SK-N-SH (cell line): ENCODE results near the gene FBXO33.

Experiments
- CTCF ChIP-seq: fragments of 200-600 bp; sonication (generic); IDR thresholded peaks from 2 replicates; pipeline ENCODE4 v1.6.1; 2017; ENCODE audit warnings: antibody characterized with exemption, mild to moderate bottlenecking, moderate library complexity
- ELF1 ChIP-seq: IDR thresholded peaks from 2 replicates; pipeline ENCODE4 v1.4.0; 2012
- GATA2 ChIP-seq: sonication (generic); formaldehyde crosslinking; IDR thresholded peaks from 2 replicates; pipeline ENCODE4 v1.5.0; 2020; ENCODE audit warnings: mild to moderate bottlenecking, missing genetic modification reagents
- POLR2AphosphoS5 ChIP-seq: IDR thresholded peaks from 2 replicates; pipeline ENCODE4 v1.6.1; 2012; ENCODE audit warnings: low read depth, low read length
- TF ChIP-seq, protein P1 (sequence below): IDR thresholded peaks from 2 replicates; pipeline ENCODE4 v1.4.0; 2012; ENCODE audit warnings: low read depth

- no peak for TF ChIP-seq CTCF
- TF ChIP-seq POLR2AphosphoS5, result no peak
- no peak for TF ChIP-seq ELF1
- TF ChIP-seq, protein P1, sequence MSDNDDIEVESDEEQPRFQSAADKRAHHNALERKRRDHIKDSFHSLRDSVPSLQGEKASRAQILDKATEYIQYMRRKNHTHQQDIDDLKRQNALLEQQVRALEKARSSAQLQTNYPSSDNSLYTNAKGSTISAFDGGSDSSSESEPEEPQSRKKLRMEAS, result no peak
- no peak for TF ChIP-seq GATA2 (CRISPR knock-in tag)
Observed at GRCh38 chr14:39396448-39396847, 35.8 kb downstream of the FBXO33 start.
